Stimulated activated effector memory CD8-positive, alpha-beta T cell treated with anti-CD3 and anti-CD28 coated beads, Interleukin-12 subunit alpha, Interleukin-12 subunit beta, amount 100 ng/mL, for 72 hours (primary cell): ENCODE data around the gene ATP10A.
A peak's percentile ranks its signal among the peaks of the same experiment; 100 is the strongest.
"Not testable (repeated sequence)": the region's sequence is repeated elsewhere in the genome, so short reads cannot be mapped to it uniquely, and the experiment has no call there.

Experiments used
- ATAC-seq: fragments of 150-1000 bp; cut with Tn5 transposase; 2 replicates; pipeline ENCODE4 v1.10.0; 2021
- DNase-seq, 2 donors: peaks; one replicate each; pipeline ENCODE4 v3.0.0; 2021 to 2022; ENCODE audit warnings: low spot score in 2 of 2
- H3K27ac Mint-ChIP-seq: one replicate; pipeline ENCODE4 v1.8.0; 2022; ENCODE audit warnings: mild to moderate bottlenecking, mixed read lengths
- H3K36me3 Mint-ChIP-seq: one replicate; pipeline ENCODE4 v1.8.0; 2022; ENCODE audit warnings: mild to moderate bottlenecking, mixed read lengths
- H3K4me1 Mint-ChIP-seq: one replicate; pipeline ENCODE4 v1.8.0; 2022; ENCODE audit warnings: mixed read lengths
- H3K4me3 Mint-ChIP-seq: one replicate; pipeline ENCODE4 v1.8.0; 2022; ENCODE audit warnings: mild to moderate bottlenecking, mixed read lengths
- H3K9me3 Mint-ChIP-seq: one replicate; pipeline ENCODE4 v1.8.0; 2022; ENCODE audit warnings: mixed read lengths

Gene ATP10A

DNA sequence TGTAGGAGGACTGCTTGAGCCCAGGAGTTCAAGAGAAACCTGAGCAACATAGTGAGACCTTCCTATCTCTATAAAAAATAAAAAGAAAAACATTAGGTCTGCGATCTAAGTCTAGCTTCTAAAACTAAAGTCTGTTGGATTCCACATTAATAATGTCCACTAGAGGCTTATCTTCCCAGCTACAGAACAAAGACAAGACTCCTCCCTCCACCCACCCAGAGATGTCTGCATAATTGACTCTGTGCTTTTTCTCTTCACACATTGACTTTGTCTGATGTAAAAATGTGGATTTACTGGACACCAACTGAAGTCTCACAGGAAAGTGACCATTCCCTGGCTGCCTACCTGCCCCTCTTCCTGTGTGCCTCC lies 91.8 kb downstream of the ATP10A start:
- no peak overlapping the region for H3K27ac Mint-ChIP-seq
- no peaks in the 10 kb centered on the region for H3K4me1 Mint-ChIP-seq
- no peak overlapping the region for H3K4me3 Mint-ChIP-seq
- no peak for DNase-seq
- H3K36me3 Mint-ChIP-seq, result no peaks in the 10 kb centered on the region
- H3K9me3 Mint-ChIP-seq, result no peaks in the 10 kb centered on the region
- ATAC-seq, result no peak

- Mint-ChIP-seq H3K4me3 (no peak overlapping the region), H3K27ac (no peak overlapping the region), H3K9me3 (no peaks in the 10 kb centered on the region), H3K4me1 (peaks cover under 1% of the 10 kb centered on the region), H3K36me3 (peaks cover 3% of the 10 kb centered on the region)
- ATAC-seq (no peak), DNase-seq (no peak)
Measured at GRCh38 chr15:25770618-25771337, 92.3 kb downstream of the ATP10A start.

DNA sequence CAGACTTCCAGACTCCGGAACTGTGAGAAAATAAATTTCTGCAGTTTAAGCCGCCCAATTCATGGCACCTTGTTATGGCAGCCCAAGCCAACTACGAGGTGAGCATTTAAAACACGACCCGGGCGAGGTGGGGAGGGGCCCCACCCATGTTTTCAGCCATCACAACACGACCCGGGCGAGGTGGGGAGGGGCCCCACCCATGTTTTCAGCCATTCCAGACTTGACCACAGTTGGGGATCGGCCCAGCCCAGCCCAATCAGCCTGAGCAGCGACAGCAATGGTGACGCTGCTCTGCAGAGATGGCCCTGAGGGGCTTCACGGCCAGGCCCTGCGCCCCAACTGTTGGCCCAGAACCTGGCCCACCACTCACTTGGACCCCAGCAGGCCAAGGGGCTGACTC lies 93.1 kb downstream of the ATP10A start:
- Mint-ChIP-seq H3K27ac (no peak overlapping the region), H3K36me3 (peaks cover 7% of the 10 kb centered on the region), H3K4me1 (peaks cover 5% of the 10 kb centered on the region), H3K9me3 (no peaks in the 10 kb centered on the region), H3K4me3 (no peak overlapping the region)
- DNase-seq (no peak), ATAC-seq (no peak)

- Mint-ChIP-seq H3K36me3 (peaks cover 7% of the 10 kb centered on the region), H3K4me1 (peaks cover 5% of the 10 kb centered on the region), H3K27ac (no peak overlapping the region), H3K4me3 (no peak overlapping the region), H3K9me3 (no peaks in the 10 kb centered on the region)
- DNase-seq, result no peak
- no peak for ATAC-seq
Measured at GRCh38 chr15:25768271-25768670, 94.9 kb downstream of the ATP10A start.

- no peak for DNase-seq
- Mint-ChIP-seq H3K27ac (no peak overlapping the region), H3K4me1 (peaks cover 5% of the 10 kb centered on the region), H3K36me3 (peaks cover 7% of the 10 kb centered on the region), H3K9me3 (no peaks in the 10 kb centered on the region), H3K4me3 (no peak overlapping the region)
- no peak for ATAC-seq
Measured at GRCh38 chr15:25767356-25768151, 95.6 kb downstream of the ATP10A start.

DNA sequence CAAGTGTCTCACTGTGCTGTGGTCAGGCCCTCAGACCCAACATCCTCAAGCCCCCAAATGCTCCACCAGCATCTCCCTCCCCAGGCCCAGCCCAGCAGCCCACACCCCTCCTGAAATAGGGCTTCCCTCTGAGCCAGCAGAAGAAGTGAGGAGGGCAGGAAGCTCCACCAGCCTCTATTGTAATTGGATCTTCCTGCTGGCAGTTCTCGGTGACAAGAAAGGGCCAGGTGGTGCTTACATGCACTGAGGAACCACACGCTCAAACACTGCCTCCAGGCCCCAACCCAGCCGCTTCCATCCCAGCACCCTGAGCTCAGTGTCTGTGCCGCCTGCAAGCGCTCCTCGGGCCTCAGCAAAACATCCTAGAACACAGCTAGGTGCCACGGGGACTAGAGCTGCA lies 96.7 kb downstream of the ATP10A start:
- H3K36me3 Mint-ChIP-seq, result peaks cover 7% of the 10 kb centered on the region
- no peak overlapping the region for H3K4me3 Mint-ChIP-seq
- ATAC-seq (no peak), DNase-seq (no peak)
- H3K9me3 Mint-ChIP-seq, result no peaks in the 10 kb centered on the region
- H3K4me1 Mint-ChIP-seq, result peaks cover 16% of the 10 kb centered on the region
- H3K27ac Mint-ChIP-seq, result no peak overlapping the region

DNA sequence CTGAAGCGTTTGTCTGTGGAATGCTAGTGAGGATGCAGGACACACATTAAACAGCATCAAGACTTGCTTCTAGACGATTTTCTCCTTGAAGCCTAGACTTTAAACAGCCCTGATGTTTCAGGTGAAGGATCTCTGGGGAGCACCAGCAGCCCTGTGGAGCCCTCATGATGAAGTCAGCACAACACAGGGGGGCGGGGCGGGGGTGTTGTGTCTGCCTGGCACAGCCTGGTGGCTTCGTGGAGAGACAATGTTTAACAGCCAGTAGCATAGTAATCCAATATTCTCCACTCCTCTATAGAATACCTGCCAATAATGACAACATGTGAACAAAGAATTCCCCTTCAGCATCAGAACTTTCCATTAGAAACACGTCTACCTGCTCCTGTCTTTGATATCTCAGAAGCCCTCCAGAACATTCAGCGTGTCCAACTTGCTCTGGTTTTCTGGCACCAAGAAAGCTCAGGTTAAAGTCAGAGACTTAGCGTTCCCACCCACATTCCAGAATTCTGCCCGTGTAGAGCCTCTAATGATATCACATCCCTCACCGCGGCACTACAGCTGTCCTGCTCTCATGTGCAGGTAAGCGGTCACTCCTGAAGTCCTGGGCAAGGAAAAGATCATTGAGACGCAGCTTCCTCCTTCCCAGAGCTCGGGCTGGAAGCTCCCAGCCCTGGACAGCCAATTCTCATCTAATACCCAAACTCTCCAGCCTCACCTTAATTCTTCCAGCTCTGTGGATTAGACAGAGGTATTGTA lies 98.0 kb downstream of the ATP10A start:
- H3K4me1 Mint-ChIP-seq, result peaks cover 19% of the 10 kb centered on the region
- peaks cover 7% of the 10 kb centered on the region for H3K36me3 Mint-ChIP-seq
- no peak overlapping the region for H3K4me3 Mint-ChIP-seq
- DNase-seq, result no peak
- no peak overlapping the region for H3K27ac Mint-ChIP-seq
- no peak for ATAC-seq
- H3K9me3 Mint-ChIP-seq, result no peaks in the 10 kb centered on the region

GRCh38 chr15:25763954-25764353 lies 99.2 kb downstream of the ATP10A start:
- Mint-ChIP-seq H3K9me3 (no peaks in the 10 kb centered on the region), H3K27ac (no peak overlapping the region), H3K4me1 (peaks cover 21% of the 10 kb centered on the region), H3K36me3 (peaks cover 14% of the 10 kb centered on the region), H3K4me3 (no peak overlapping the region)
- no peak for DNase-seq
- no peak for ATAC-seq

DNA sequence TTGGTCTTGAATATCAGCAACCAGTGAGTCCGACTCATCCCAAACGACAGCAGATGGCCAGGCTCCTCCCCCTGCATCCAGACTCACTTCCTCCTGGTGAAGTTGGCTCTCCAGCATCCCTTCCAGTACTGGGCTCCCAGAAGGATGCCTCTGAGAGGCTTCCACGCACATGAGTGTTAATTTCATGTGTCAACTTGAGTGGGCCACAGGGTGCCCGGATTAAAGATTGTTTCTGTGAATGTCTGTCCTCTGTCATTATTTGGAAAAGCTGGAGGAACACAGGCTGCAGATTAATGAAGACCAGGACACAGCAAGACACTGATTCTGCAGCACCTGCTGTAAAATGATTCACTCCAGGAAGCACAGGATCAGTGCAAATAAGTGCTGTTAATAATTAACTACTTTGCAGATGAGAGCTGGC lies 99.8 kb downstream of the ATP10A start:
- no peak overlapping the region for H3K4me3 Mint-ChIP-seq
- DNase-seq, result no peak
- no peak overlapping the region for H3K27ac Mint-ChIP-seq

DNA sequence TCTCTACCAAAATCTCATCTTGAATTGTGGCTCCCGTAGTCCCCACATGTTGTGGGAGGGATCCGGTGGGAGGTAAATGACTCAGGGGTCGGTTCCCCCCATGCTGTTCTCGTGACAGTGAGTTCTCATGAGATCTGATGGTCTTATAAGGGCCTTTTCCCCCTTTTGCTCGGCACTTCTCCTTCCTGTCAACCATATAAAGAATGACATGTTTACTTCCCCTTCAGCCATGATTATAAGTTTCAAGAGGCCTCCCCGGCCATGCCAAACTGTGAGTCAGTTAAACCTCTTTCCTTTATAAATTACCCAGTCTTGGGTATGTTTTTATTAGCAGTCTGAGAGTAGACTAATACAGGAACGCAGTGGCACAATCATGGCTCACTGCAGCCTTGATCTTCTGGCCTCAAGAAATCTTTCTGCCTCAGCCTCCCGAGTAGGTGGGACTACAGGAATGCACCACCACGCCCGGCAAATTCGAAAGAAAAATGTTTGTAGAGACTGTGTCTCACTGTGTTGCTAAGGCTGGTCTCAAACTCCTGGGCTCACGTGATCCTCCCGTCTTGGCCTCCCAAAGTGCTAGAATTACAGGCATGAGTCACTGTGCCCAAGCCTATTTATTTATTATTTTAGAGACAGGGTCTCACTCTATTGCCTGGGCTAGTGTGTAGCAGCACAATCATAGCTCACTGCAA lies 101.0 kb downstream of the ATP10A start:
- Mint-ChIP-seq H3K4me3 (no peak overlapping the region), H3K9me3 (no peaks in the 10 kb centered on the region), H3K36me3 (peaks cover 21% of the 10 kb centered on the region), H3K27ac (no peak overlapping the region), H3K4me1 (peaks cover 23% of the 10 kb centered on the region)
- DNase-seq, result no peak
- peak; percentile 62 for ATAC-seq

More for the DNA sequence above, 99.8 kb downstream of the ATP10A start:
- ATAC-seq, result no peak
- Mint-ChIP-seq H3K36me3 (peaks cover 15% of the 10 kb centered on the region), H3K4me1 (peaks cover 23% of the 10 kb centered on the region), H3K9me3 (no peaks in the 10 kb centered on the region)

DNA sequence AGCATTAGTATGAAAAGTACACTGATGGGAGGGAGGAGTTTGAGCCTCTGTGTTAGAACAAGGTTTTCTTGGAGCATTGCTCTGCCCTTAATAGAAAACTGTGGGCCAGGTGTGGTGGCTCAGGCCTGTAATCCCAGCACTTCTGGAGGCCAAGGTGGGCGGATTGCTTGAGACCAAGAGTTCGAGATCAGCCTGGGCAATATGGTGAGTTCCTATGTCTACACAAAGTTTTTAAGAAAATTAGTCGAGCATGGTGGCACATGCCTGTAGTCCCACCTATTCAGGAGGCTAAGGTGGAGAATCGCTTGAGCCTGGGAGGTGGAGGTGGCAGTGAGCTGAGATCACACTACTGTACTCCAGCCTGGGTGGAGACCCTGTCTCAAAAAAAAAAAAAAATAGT lies 103.7 kb downstream of the ATP10A start:
- Mint-ChIP-seq H3K4me3 (no peak overlapping the region), H3K9me3 (no peaks in the 10 kb centered on the region), H3K36me3 (peaks cover 15% of the 10 kb centered on the region), H3K4me1 (peaks cover 18% of the 10 kb centered on the region), H3K27ac (no peak overlapping the region)
- ATAC-seq, result no peak
- DNase-seq, result no peak

DNA sequence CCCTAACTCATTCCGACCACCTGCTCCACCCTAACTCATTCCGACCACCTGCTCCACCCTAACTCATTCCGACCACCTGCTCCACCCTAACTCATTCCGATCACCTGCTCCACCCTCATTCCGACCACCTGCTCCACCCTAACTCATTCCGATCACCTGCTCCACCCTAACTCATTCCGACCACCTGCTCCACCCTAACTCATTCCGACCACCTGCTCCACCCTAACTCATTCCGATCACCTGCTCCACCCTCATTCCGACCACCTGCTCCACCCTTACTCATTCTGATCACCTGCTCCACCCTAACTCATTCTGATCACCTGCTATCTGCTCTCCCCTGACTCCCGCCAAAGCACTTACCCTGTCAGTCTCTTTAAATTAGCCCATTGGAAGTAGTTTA lies 104.5 kb downstream of the ATP10A start:
- H3K27ac Mint-ChIP-seq, ATAC-seq, DNase-seq, H3K9me3 Mint-ChIP-seq, H3K4me3 Mint-ChIP-seq: not testable (repeated sequence)
- Mint-ChIP-seq H3K36me3 (peaks cover 15% of the 10 kb centered on the region), H3K4me1 (peaks cover 18% of the 10 kb centered on the region)

DNA sequence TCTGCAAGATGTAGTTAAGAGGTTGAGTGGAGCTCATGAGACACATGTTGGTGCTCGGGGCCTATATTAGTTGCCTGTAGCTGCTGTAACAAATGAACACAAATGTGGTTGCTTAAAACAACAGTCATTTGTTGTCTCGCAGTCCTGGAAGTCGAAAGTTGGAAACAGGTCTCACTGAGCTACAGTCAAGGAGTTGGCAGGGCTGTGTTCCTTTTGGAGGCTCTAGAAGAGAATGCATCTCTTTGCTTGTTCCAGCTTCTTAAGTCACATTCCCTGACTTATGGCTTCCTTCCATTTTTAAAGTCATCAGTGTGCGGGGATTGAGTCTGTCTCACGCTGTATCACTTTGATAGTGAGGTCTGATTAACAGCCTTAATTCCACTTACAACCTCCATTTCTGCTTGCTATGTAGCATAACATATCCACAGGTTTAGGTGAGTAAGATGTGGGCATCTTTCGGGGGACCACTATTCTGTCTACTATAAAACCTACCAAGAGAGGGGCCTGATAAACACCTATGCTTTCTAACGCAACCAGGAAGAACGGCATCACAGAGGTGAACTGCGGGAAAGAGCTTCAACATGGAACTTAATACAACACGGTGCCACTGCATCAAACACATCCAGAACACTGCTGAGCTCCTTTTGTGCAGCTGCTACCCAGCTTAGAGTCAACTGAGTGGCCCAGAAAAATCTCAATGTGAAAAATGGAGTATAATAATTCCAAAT lies 119.4 kb downstream of the ATP10A start:
- Mint-ChIP-seq H3K27ac (no peak overlapping the region), H3K9me3 (no peaks in the 10 kb centered on the region), H3K4me1 (peaks cover 16% of the 10 kb centered on the region), H3K36me3 (peaks cover 6% of the 10 kb centered on the region), H3K4me3 (no peak overlapping the region)
- DNase-seq (no peak), ATAC-seq (no peak)

DNA sequence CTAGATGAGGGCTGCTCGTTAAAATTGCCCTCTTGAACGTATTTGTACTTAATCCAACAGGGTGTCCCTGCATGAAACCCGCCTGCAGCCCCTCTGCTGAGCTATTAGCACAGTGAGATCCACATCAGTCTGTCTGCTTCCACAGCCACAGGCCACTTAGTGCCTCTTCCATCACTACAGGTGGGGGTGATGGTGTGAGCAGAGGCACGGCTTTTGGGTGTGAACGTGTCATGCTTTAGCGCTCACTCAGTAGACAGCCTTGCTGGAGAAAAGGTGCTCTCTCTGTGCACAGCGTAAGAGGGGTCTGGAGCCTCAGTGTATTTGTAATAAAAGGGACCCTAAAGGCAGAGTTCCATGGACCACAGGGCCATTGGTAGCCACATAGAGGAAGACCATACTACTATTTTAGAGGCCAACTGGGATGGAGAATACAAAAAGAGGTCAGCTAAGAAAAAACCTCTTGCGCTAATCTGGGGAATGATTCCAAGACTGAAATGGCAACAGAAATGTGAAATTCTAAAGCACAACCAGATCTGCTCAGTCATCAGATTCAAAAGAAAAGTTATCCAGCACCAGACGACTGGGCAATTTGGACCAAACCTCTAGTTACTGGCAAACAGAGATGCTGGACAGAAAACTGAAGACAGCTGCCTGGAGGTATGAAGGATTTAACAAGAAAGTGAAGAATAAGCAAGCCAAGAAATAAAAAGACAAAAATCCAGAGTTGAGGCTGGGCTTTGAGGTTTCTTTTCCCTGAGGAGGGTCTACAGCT lies 120.2 kb downstream of the ATP10A start:
- ATAC-seq (no peak), DNase-seq (no peak)
- H3K4me1 Mint-ChIP-seq, result peaks cover 16% of the 10 kb centered on the region
- H3K27ac Mint-ChIP-seq, result no peak overlapping the region
- peaks cover 6% of the 10 kb centered on the region for H3K36me3 Mint-ChIP-seq
- H3K4me3 Mint-ChIP-seq, result no peak overlapping the region
- H3K9me3 Mint-ChIP-seq, result no peaks in the 10 kb centered on the region
